Measurements from ENCODE around the gene IL20RB. TPM values are rescaled to one million over a fixed set of nuclear protein-coding genes. Genes with fewer than 3 reads are reported as not detected.

IL20RB gene
- total RNA-seq, 1 experiment from 2014 or later, result 4.2 TPM

- TF ChIP-seq, protein P1, sequence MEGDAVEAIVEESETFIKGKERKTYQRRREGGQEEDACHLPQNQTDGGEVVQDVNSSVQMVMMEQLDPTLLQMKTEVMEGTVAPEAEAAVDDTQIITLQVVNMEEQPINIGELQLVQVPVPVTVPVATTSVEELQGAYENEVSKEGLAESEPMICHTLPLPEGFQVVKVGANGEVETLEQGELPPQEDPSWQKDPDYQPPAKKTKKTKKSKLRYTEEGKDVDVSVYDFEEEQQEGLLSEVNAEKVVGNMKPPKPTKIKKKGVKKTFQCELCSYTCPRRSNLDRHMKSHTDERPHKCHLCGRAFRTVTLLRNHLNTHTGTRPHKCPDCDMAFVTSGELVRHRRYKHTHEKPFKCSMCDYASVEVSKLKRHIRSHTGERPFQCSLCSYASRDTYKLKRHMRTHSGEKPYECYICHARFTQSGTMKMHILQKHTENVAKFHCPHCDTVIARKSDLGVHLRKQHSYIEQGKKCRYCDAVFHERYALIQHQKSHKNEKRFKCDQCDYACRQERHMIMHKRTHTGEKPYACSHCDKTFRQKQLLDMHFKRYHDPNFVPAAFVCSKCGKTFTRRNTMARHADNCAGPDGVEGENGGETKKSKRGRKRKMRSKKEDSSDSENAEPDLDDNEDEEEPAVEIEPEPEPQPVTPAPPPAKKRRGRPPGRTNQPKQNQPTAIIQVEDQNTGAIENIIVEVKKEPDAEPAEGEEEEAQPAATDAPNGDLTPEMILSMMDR (conservative IDR thresholded peaks at IDR 0.05; ENCODE audit: low read depth, low read length), result no peak
- no peak for TF ChIP-seq EZH2 (IDR thresholded peaks at IDR 0.05; ENCODE audit: borderline replicate concordance, low read depth, low read length, poor library complexity, severe bottlenecking)
- Histone ChIP-seq H3K4me1 (ENCODE audit: insufficient read depth, low read length, poor library complexity, severe bottlenecking) (peaks cover 6% of the 10 kb centered on the region), H3K9me3 (ENCODE audit: low read depth, low read length, poor library complexity, severe bottlenecking) (no peaks in the 10 kb centered on the region), H3K36me3 (ENCODE audit: insufficient read depth, low read length, poor library complexity, severe bottlenecking) (no peaks in the 10 kb centered on the region), H3K4me3 (ENCODE audit: low read depth, low read length, poor library complexity, severe bottlenecking) (no peak overlapping the region), H3K27me3 (replicated peaks; ENCODE audit: insufficient read depth, low read depth, low read length, poor library complexity) (no peaks in the 10 kb centered on the region), H3K27ac (ENCODE audit: low read depth, low read length, poor library complexity, severe bottlenecking) (no peak overlapping the region)
- intact Hi-C loops (cut with micrococcal nuclease; ENCODE audit: unreplicated experiment), result no loop called here
- DNase-seq (ENCODE audit: low spot score), result no peak
- ChIA-PET CTCF (no interaction called here), POLR2A (ENCODE audit: low non-redundant PET) (interaction anchor here (0.6 kb wide), 1 partner anchor 189 kb away, joined by 15 read pairs; no protein-coding TSS in a partner anchor)
- BruUV-seq (replicated peaks), result no TSS peak
Measured at GRCh38 chr3:136989781-136990524, 32.2 kb downstream of the IL20RB start.

DNA sequence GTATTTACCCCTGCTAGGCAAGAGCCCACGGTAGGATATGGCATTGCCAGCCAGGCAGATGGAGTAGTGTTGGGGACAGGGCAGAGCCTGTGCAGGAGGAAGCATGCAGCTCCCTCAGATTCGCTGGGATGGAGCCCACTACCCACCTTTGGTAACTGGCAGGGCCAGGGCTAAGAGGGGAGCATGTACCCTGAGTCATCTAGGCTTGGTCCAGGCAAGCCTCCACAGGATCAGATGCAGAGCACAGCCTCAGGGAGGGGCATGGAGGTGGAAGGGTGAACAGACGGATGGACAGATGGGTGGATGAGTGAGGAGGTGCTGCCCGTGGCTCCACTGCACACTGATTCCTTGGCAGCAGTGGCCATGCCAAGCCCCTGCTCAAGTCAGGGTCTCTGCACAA, 33.0 kb downstream of the IL20RB start:
- no peaks in the 10 kb centered on the region for H3K9me3 ChIP-seq (ENCODE audit: low read depth, low read length, poor library complexity, severe bottlenecking)
- ChIA-PET CTCF (no interaction called here), POLR2A (ENCODE audit: low non-redundant PET) (no interaction called here)
- no peaks in the 10 kb centered on the region for H3K36me3 ChIP-seq (ENCODE audit: insufficient read depth, low read length, poor library complexity, severe bottlenecking)
- DNase-seq (ENCODE audit: low spot score), result no peak
- H3K4me1 ChIP-seq (ENCODE audit: insufficient read depth, low read length, poor library complexity, severe bottlenecking), result peaks cover 11% of the 10 kb centered on the region
- H3K27me3 ChIP-seq (replicated peaks; ENCODE audit: insufficient read depth, low read depth, low read length, poor library complexity), result no peaks in the 10 kb centered on the region
- intact Hi-C loops (cut with micrococcal nuclease; ENCODE audit: unreplicated experiment), result no loop called here
- no peak overlapping the region for H3K4me3 ChIP-seq (ENCODE audit: low read depth, low read length, poor library complexity, severe bottlenecking)
- no TSS peak for BruUV-seq (replicated peaks)
- TF ChIP-seq, protein P1 (conservative IDR thresholded peaks at IDR 0.05; ENCODE audit: low read depth, low read length), result no peak
- TF ChIP-seq EZH2 (IDR thresholded peaks at IDR 0.05; ENCODE audit: borderline replicate concordance, low read depth, low read length, poor library complexity, severe bottlenecking), result no peak
- H3K27ac ChIP-seq (ENCODE audit: low read depth, low read length, poor library complexity, severe bottlenecking), result no peak overlapping the region

GRCh38 chr3:136992115-136992514, 34.3 kb downstream of the IL20RB start:
- H3K27ac ChIP-seq (ENCODE audit: low read depth, low read length, poor library complexity, severe bottlenecking), result no peak overlapping the region
- peaks cover 11% of the 10 kb centered on the region for H3K4me1 ChIP-seq (ENCODE audit: insufficient read depth, low read length, poor library complexity, severe bottlenecking)
- ChIA-PET POLR2A (ENCODE audit: low non-redundant PET) (no interaction called here), CTCF (no interaction called here)
- no peak overlapping the region for H3K4me3 ChIP-seq (ENCODE audit: low read depth, low read length, poor library complexity, severe bottlenecking)
- BruUV-seq (replicated peaks), result no TSS peak
- no peak for TF ChIP-seq EZH2 (IDR thresholded peaks at IDR 0.05; ENCODE audit: borderline replicate concordance, low read depth, low read length, poor library complexity, severe bottlenecking)
- TF ChIP-seq, protein P1 (conservative IDR thresholded peaks at IDR 0.05; ENCODE audit: low read depth, low read length), result no peak
- no peak for DNase-seq (ENCODE audit: low spot score)
- no peaks in the 10 kb centered on the region for H3K27me3 ChIP-seq (replicated peaks; ENCODE audit: insufficient read depth, low read depth, low read length, poor library complexity)
- no peaks in the 10 kb centered on the region for H3K36me3 ChIP-seq (ENCODE audit: insufficient read depth, low read length, poor library complexity, severe bottlenecking)
- no peaks in the 10 kb centered on the region for H3K9me3 ChIP-seq (ENCODE audit: low read depth, low read length, poor library complexity, severe bottlenecking)
- intact Hi-C loops (cut with micrococcal nuclease; ENCODE audit: unreplicated experiment), result no loop called here

All from A673 (cell line).